ENCODE measurements around the gene SETBP1.

- no peak for TF ChIP-seq CTCF (IDR thresholded peaks at IDR 0.05)
- no peak for TF ChIP-seq POLR2A (IDR thresholded peaks at IDR 0.05)
These were observed 288.6 kb downstream of the SETBP1 start for GRCh38 chr18:44969214-44969795.
